ENCODE measurements around the gene CELA2B.

GRCh38 chr1:15460708-15461095 is 15.2 kb upstream of the CELA2B start:
- no peak for TF ChIP-seq CTCF (IDR thresholded peaks at IDR 0.05)
- TF ChIP-seq EZH2 (IDR thresholded peaks at IDR 0.05; ENCODE audit: borderline replicate concordance, insufficient read depth, low read depth, low read length, poor library complexity, severe bottlenecking): no peak
